GM21825 (cell line): Measurements from ENCODE around the gene FBXO31.

Experiments
- ATAC-seq: cut with Tn5 transposase; IDR thresholded peaks from one replicate; pipeline ENCODE4 v1.9.1; 2021; ENCODE audit warnings: mild to moderate bottlenecking, moderate library complexity; ENCODE audit not compliant: unreplicated experiment

The FBXO31 gene

GRCh38 chr16:87383505-87384161 is at the start of gene FBXO31:
FBXO31 (minus strand) TSS chr16:87383776; CDS start chr16:87383744, 32 bp downstream.
- ATAC-seq: peak; percentile 36

GRCh38 chr16:87432330-87432915 is 48.8 kb upstream of the FBXO31 start:
- ATAC-seq: no peak

GRCh38 chr16:87431926-87432325 is 48.4 kb upstream of the FBXO31 start:
- ATAC-seq: no peak

GRCh38 chr16:87426423-87427215 is 43.0 kb upstream of the FBXO31 start:
- no peak for ATAC-seq

- ATAC-seq: no peak
Observed at GRCh38 chr16:87425941-87426340, 42.4 kb upstream of the FBXO31 start.

GRCh38 chr16:87424266-87424665 is 40.7 kb upstream of the FBXO31 start:
- ATAC-seq: no peak

- no peak for ATAC-seq
Observed at GRCh38 chr16:87423429-87423828, 39.9 kb upstream of the FBXO31 start.

- no peak for ATAC-seq
Observed at GRCh38 chr16:87422106-87422505, 38.5 kb upstream of the FBXO31 start.

GRCh38 chr16:87421003-87421912 is 37.7 kb upstream of the FBXO31 start:
- ATAC-seq: no peak

GRCh38 chr16:87420026-87421002 is 36.7 kb upstream of the FBXO31 start:
- ATAC-seq: no peak

GRCh38 chr16:87418644-87419043 is 35.1 kb upstream of the FBXO31 start:
- no peak for ATAC-seq

GRCh38 chr16:87418216-87418615 is 34.6 kb upstream of the FBXO31 start:
- ATAC-seq: no peak

GRCh38 chr16:87417528-87417910 is 33.9 kb upstream of the FBXO31 start:
- ATAC-seq: no peak

GRCh38 chr16:87416826-87417527 is 33.4 kb upstream of the FBXO31 start:
- no peak for ATAC-seq

GRCh38 chr16:87415441-87415840 is 31.9 kb upstream of the FBXO31 start:
- ATAC-seq: no peak

GRCh38 chr16:87414251-87414680 is 30.7 kb upstream of the FBXO31 start:
- no peak for ATAC-seq

GRCh38 chr16:87412996-87413421 is 29.4 kb upstream of the FBXO31 start:
- ATAC-seq: no peak

GRCh38 chr16:87412371-87412995 is 28.9 kb upstream of the FBXO31 start:
- ATAC-seq: no peak
